ENCODE data around the gene LSM14A.
"Not testable (repeated sequence)": the region's sequence is repeated elsewhere in the genome, so short reads cannot be mapped to it uniquely, and the experiment has no call there.

Gene LSM14A

GRCh38 chr19:34189199-34189916 lies 17.1 kb downstream of the LSM14A start:
- no peak for DNase-seq (ENCODE audit: low read depth in 2 of 3, low spot score in 2 of 3)

- no peak for DNase-seq (ENCODE audit: low read depth in 2 of 3, low spot score in 2 of 3)
These were observed 17.7 kb downstream of the LSM14A start for GRCh38 chr19:34189917-34190425.

- no peak for DNase-seq (ENCODE audit: low read depth in 2 of 3, low spot score in 2 of 3)
These were observed 19.2 kb downstream of the LSM14A start for GRCh38 chr19:34191355-34191962.

- no peak for DNase-seq (ENCODE audit: low read depth in 2 of 3, low spot score in 2 of 3)
These were observed 21.1 kb downstream of the LSM14A start for GRCh38 chr19:34193439-34193838.

- no peak for DNase-seq (ENCODE audit: low read depth in 2 of 3, low spot score in 2 of 3)
These were observed 21.6 kb downstream of the LSM14A start for GRCh38 chr19:34193876-34194275.

- DNase-seq (ENCODE audit: low read depth in 2 of 3, low spot score in 2 of 3) = no peak
These were observed 28.8 kb downstream of the LSM14A start for GRCh38 chr19:34201133-34201532.

GRCh38 chr19:34205324-34205723 lies 33.0 kb downstream of the LSM14A start:
- not testable (repeated sequence) for DNase-seq (ENCODE audit: low read depth in 2 of 3, low spot score in 2 of 3)

- no peak for DNase-seq (ENCODE audit: low read depth in 2 of 3, low spot score in 2 of 3)
These were observed 36.1 kb downstream of the LSM14A start for GRCh38 chr19:34208291-34208884.

GRCh38 chr19:34209726-34210125 lies 37.4 kb downstream of the LSM14A start:
- DNase-seq (ENCODE audit: low read depth in 2 of 3, low spot score in 2 of 3) = no peak

- no peak for DNase-seq (ENCODE audit: low read depth in 2 of 3, low spot score in 2 of 3)
These were observed 41.0 kb downstream of the LSM14A start for GRCh38 chr19:34213283-34213682.

GRCh38 chr19:34214040-34214439 lies 41.7 kb downstream of the LSM14A start:
- no peak for DNase-seq (ENCODE audit: low read depth in 2 of 3, low spot score in 2 of 3)

- DNase-seq (ENCODE audit: low read depth in 2 of 3, low spot score in 2 of 3) = no peak
These were observed 42.8 kb downstream of the LSM14A start for GRCh38 chr19:34215006-34215665.

GRCh38 chr19:34215666-34216038 lies 43.3 kb downstream of the LSM14A start:
- no peak for DNase-seq (ENCODE audit: low read depth in 2 of 3, low spot score in 2 of 3)

- not testable (repeated sequence) for DNase-seq (ENCODE audit: low read depth in 2 of 3, low spot score in 2 of 3)
These were observed 44.5 kb downstream of the LSM14A start for GRCh38 chr19:34216745-34217219.

- peak in 2 of 3 experiments; percentile 23 to 27 for DNase-seq (ENCODE audit: low read depth in 2 of 3, low spot score in 2 of 3)
These were observed 45.9 kb downstream of the LSM14A start for GRCh38 chr19:34217952-34218817.

GRCh38 chr19:34218818-34219164 lies 46.5 kb downstream of the LSM14A start:
- DNase-seq (ENCODE audit: low read depth in 2 of 3, low spot score in 2 of 3) = no peak

- peak in 1 of 3 experiments; percentile 39 for DNase-seq (ENCODE audit: low read depth in 2 of 3, low spot score in 2 of 3)
These were observed 48.3 kb downstream of the LSM14A start for GRCh38 chr19:34220472-34221063.

GRCh38 chr19:34222386-34222785 lies 50.1 kb downstream of the LSM14A start:
- DNase-seq (ENCODE audit: low read depth in 2 of 3, low spot score in 2 of 3) = no peak

GRCh38 chr19:34224996-34225658 lies 52.8 kb downstream of the LSM14A start:
- no peak for DNase-seq (ENCODE audit: low read depth in 2 of 3, low spot score in 2 of 3)

GRCh38 chr19:34225659-34226015 lies 53.3 kb downstream of the LSM14A start:
- no peak for DNase-seq (ENCODE audit: low read depth in 2 of 3, low spot score in 2 of 3)
